H1 (cell line): ENCODE measurements around the gene GOLGA8S. TPM values are rescaled to one million over a fixed set of nuclear protein-coding genes. Genes with fewer than 3 reads are reported as not detected.

Experiments
- CTCF ChIA-PET: fragments of 300-600 bp; sonication (Branson Sonifier 250); formaldehyde crosslinking; loops from one replicate; lab custom pipeline; 2021; ENCODE audit not compliant: partially characterized antibody; lab: Charles Lee
- POLR2A ChIA-PET: fragments of 300-600 bp; sonication (Branson Sonifier 250); formaldehyde crosslinking; loops from one replicate; lab custom pipeline; 2021; ENCODE audit warnings: inconsistent platforms; ENCODE audit not compliant: partially characterized antibody; lab: Charles Lee
- DNase-seq, 2 experiments: peaks; one replicate each; pipeline versions ENCODE4 v3.0.0 to v3.0.0-alpha.2; 2010 to 2022; ENCODE audit warnings: low spot score in 2 of 2, low read depth in 1 of 2, mixed read lengths in 1 of 2
- FAIRE-seq: peaks from 2 replicates; lab custom pipeline; 2011; peaks lifted over from hg19 to GRCh38; lab: Jason Lieb, UNC
- H2AFZ ChIP-seq: 2 replicates; pipeline ENCODE4 v1.8.1; 2012; ENCODE audit warnings: low read length, inconsistent platforms
- H2AK5ac ChIP-seq: 2 replicates; pipeline ENCODE4 v1.6.1; 2013; ENCODE audit warnings: low read depth, low read length
- H2BK120ac ChIP-seq: replicated peaks from 2 replicates; pipeline ENCODE3; 2013; ENCODE audit warnings: low read depth, low read length, inconsistent platforms
- H2BK12ac ChIP-seq: 2 replicates; pipeline ENCODE4 v1.6.1; 2013; ENCODE audit warnings: low read depth, low read length
- H2BK15ac ChIP-seq: 2 replicates; pipeline ENCODE4 v1.6.1; 2013; ENCODE audit warnings: low read length
- H2BK20ac ChIP-seq: 2 replicates; pipeline ENCODE4 v1.6.1; 2013; ENCODE audit warnings: low read length
- H2BK5ac ChIP-seq: 2 replicates; pipeline ENCODE4 v1.6.1; 2013; ENCODE audit warnings: low read depth, low read length
- H3K14ac ChIP-seq: 2 replicates; pipeline ENCODE4 v1.6.1; 2013; ENCODE audit warnings: inconsistent platforms; ENCODE audit not compliant: insufficient read length
- H3K18ac ChIP-seq: 2 replicates; pipeline ENCODE4 v1.6.1; 2013; ENCODE audit warnings: low read length; ENCODE audit errors: extremely low read depth
- H3K23ac ChIP-seq: 2 replicates; pipeline ENCODE4 v1.6.1; 2013; ENCODE audit warnings: inconsistent platforms; ENCODE audit not compliant: insufficient read length
- H3K23me2 ChIP-seq: 2 replicates; pipeline ENCODE4 v1.6.1; 2013; ENCODE audit warnings: low read depth, low read length
- H3K27ac ChIP-seq: 2 replicates; pipeline ENCODE4 v1.6.1; 2011; ENCODE audit warnings: low read depth, low read length, inconsistent platforms
- H3K27me3 ChIP-seq, 4 experiments: replicated peaks in 1 of 4; 1 replicate in 1 of 4; 2 replicates in 3 of 4; pipeline versions ENCODE4 v1.6.1 to v1.8.1; 2011 to 2013; ENCODE audit warnings: low read length in 3 of 4, mild to moderate bottlenecking in 3 of 4, inconsistent platforms in 2 of 4, mixed read lengths in 2 of 4, moderate library complexity in 1 of 4; ENCODE audit not compliant: control insufficient read depth in 3 of 4, insufficient read depth in 3 of 4; ENCODE audit errors: extremely low read depth in 1 of 4
- H3K36me3 ChIP-seq, 4 experiments: 2 replicates each; pipeline versions ENCODE4 v1.6.1 to v1.8.1; 2011 to 2013; ENCODE audit warnings: mild to moderate bottlenecking in 4 of 4, low read length in 3 of 4, moderate library complexity in 2 of 4, control low read depth in 1 of 4, inconsistent platforms in 1 of 4; ENCODE audit not compliant: insufficient read depth in 4 of 4, control insufficient read depth in 2 of 4
- H3K4ac ChIP-seq: replicated peaks from 2 replicates; pipeline ENCODE3; 2013; ENCODE audit warnings: low read length, low read depth, mixed read lengths, inconsistent platforms; ENCODE audit not compliant: insufficient read length
- H3K4me1 ChIP-seq, 4 experiments: replicated peaks in 1 of 4; 1 replicate in 1 of 4; 2 replicates in 3 of 4; pipeline versions ENCODE4 v1.6.1 to v1.8.1; 2011 to 2013; ENCODE audit warnings: low read length in 3 of 4, inconsistent platforms in 2 of 4, mixed read lengths in 1 of 4; ENCODE audit not compliant: insufficient read depth in 4 of 4, control insufficient read depth in 3 of 4
- H3K4me2 ChIP-seq, 2 experiments: 2 replicates each; pipeline versions ENCODE4 v1.6.1 to v1.8.1; 2011 to 2013; ENCODE audit warnings: low read depth in 2 of 2, low read length in 2 of 2, control low read depth in 1 of 2, inconsistent platforms in 1 of 2, mild to moderate bottlenecking in 1 of 2; ENCODE audit not compliant: insufficient read depth in 1 of 2
- H3K4me3 ChIP-seq, 4 experiments: fragments of 200-600, 300-600 bp in 1 of 4; sonication (generic), shearing (Covaris generic), sonication (Bioruptor Twin) in 1 of 4; 2 replicates each; pipeline versions ENCODE4 v1.5.1 to v1.8.1; 2011 to 2016; ENCODE audit warnings: low read length in 4 of 4, low read depth in 3 of 4, control low read depth in 2 of 4, inconsistent platforms in 2 of 4, mild to moderate bottlenecking in 2 of 4, mixed read lengths in 1 of 4, moderate library complexity in 1 of 4; ENCODE audit not compliant: insufficient read depth in 2 of 4; ENCODE audit errors: extremely low read depth in 1 of 4
- H3K56ac ChIP-seq: replicated peaks from 2 replicates; pipeline ENCODE3; 2013; ENCODE audit warnings: low read depth, mild to moderate bottlenecking, mixed read lengths, low read length, inconsistent platforms; ENCODE audit not compliant: insufficient read length
- H3K79me1 ChIP-seq: 2 replicates; pipeline ENCODE4 v1.6.1; 2013; ENCODE audit warnings: low read depth, low read length, control low read depth
- H3K79me2 ChIP-seq, 2 experiments: 2 replicates each; pipeline versions ENCODE4 v1.6.1 to v1.8.1; 2012 to 2013; ENCODE audit warnings: low read length in 2 of 2, mild to moderate bottlenecking in 2 of 2, inconsistent platforms in 1 of 2; ENCODE audit not compliant: insufficient read depth in 2 of 2, control insufficient read depth in 1 of 2
- H3K9ac ChIP-seq, 4 experiments: replicated peaks in 1 of 4; 1 replicate in 1 of 4; 2 replicates in 3 of 4; pipeline versions ENCODE4 v1.6.1 to v1.8.1; 2011 to 2013; ENCODE audit warnings: low read depth in 3 of 4, low read length in 3 of 4, control low read depth in 2 of 4, mild to moderate bottlenecking in 2 of 4, moderate library complexity in 2 of 4, inconsistent platforms in 1 of 4; ENCODE audit errors: extremely low read depth in 1 of 4
- H3K9me3 ChIP-seq, 2 experiments: 2 replicates each; pipeline versions ENCODE4 v1.6.1 to v1.8.1; 2012 to 2013; ENCODE audit warnings: mild to moderate bottlenecking in 2 of 2, moderate library complexity in 2 of 2, control low read depth in 1 of 2, inconsistent platforms in 1 of 2, low read depth in 1 of 2, low read length in 1 of 2, mixed read lengths in 1 of 2; ENCODE audit not compliant: insufficient read depth in 2 of 2
- H4K20me1 ChIP-seq, 2 experiments: replicated peaks in 1 of 2; 2 replicates each; pipeline versions ENCODE3 to v1.8.1; 2011 to 2013; ENCODE audit warnings: inconsistent platforms in 2 of 2, low read length in 2 of 2, mild to moderate bottlenecking in 1 of 2; ENCODE audit not compliant: insufficient read depth in 2 of 2, control insufficient read depth in 1 of 2
- H4K5ac ChIP-seq: 2 replicates; pipeline ENCODE4 v1.6.1; 2013; ENCODE audit warnings: low read length, low read depth, mixed read lengths, inconsistent platforms; ENCODE audit not compliant: insufficient read length
- H4K8ac ChIP-seq: 2 replicates; pipeline ENCODE4 v1.8.0; 2013; ENCODE audit warnings: mild to moderate bottlenecking, moderate library complexity, low read length, inconsistent platforms; ENCODE audit not compliant: insufficient read depth; ENCODE audit errors: extremely low read depth
- H4K91ac ChIP-seq: replicated peaks from 2 replicates; pipeline ENCODE3; 2013; ENCODE audit warnings: low read length, mixed read lengths, inconsistent platforms; ENCODE audit not compliant: insufficient read length
- ASH2L ChIP-seq: fragments of 200-600, 300-600 bp; sonication (generic); IDR thresholded peaks from one replicate; pipeline ENCODE4 v1.7.1; 2017; ENCODE audit warnings: low read length
- BACH1 ChIP-seq: IDR thresholded peaks from 2 replicates; pipeline ENCODE4 v1.6.1; 2012; ENCODE audit warnings: low read length, improper control_type of control experiment
- BRCA1 ChIP-seq: IDR thresholded peaks from 2 replicates; pipeline ENCODE4 v1.6.1; 2012; ENCODE audit warnings: low read depth, low read length, improper control_type of control experiment
- CEBPB ChIP-seq: IDR thresholded peaks from 2 replicates; pipeline ENCODE4 v1.6.1; 2012; ENCODE audit warnings: low read depth, low read length
- KDM4A ChIP-seq: IDR thresholded peaks from one replicate; pipeline ENCODE4 v1.7.1; 2012; ENCODE audit warnings: low read depth, mild to moderate bottlenecking, moderate library complexity, low read length, inconsistent platforms; ENCODE audit not compliant: severe bottlenecking
- MAX ChIP-seq: IDR thresholded peaks from 2 replicates; pipeline ENCODE4 v1.6.1; 2012; ENCODE audit warnings: inconsistent platforms
- NANOG ChIP-seq: IDR thresholded peaks from 2 replicates; pipeline ENCODE4 v1.6.1; 2011; ENCODE audit warnings: low read length, low read depth, mild to moderate bottlenecking, inconsistent platforms; ENCODE audit not compliant: insufficient read depth, poor library complexity, severe bottlenecking
- POLR2A ChIP-seq, 2 experiments: IDR thresholded peaks; 1 replicate in 1 of 2; 2 replicates in 1 of 2; pipeline ENCODE4 v1.6.1; 2011; ENCODE audit warnings: low read depth in 2 of 2, low read length in 2 of 2, mild to moderate bottlenecking in 2 of 2; ENCODE audit errors: control extremely low read depth in 1 of 2
- POLR2AphosphoS5 ChIP-seq: IDR thresholded peaks from 2 replicates; pipeline ENCODE4 v1.6.1; 2011; ENCODE audit warnings: low read depth, low read length
- RAD21 ChIP-seq, 2 experiments: IDR thresholded peaks in 1 of 2; conservative IDR thresholded peaks in 1 of 2; 2 replicates each; pipeline ENCODE4 v1.6.1; 2011; ENCODE audit warnings: low read depth in 2 of 2, low read length in 2 of 2, improper control_type of control experiment in 1 of 2, inconsistent platforms in 1 of 2, mild to moderate bottlenecking in 1 of 2, moderate library complexity in 1 of 2
- RBBP5 ChIP-seq: IDR thresholded peaks from 2 replicates; pipeline ENCODE4 v1.7.1; 2012; ENCODE audit warnings: low read depth, mild to moderate bottlenecking, inconsistent platforms, low read length, moderate library complexity, borderline replicate concordance
- RFX5 ChIP-seq: IDR thresholded peaks from 2 replicates; pipeline ENCODE4 v1.6.1; 2011; ENCODE audit warnings: low read depth, low read length, improper control_type of control experiment, borderline replicate concordance
- TEAD4 ChIP-seq: IDR thresholded peaks from 2 replicates; pipeline ENCODE4 v1.6.1; 2012; ENCODE audit warnings: low read depth, low read length, inconsistent platforms, mixed read lengths
- WGBS, 2 experiments: shearing (Covaris generic) in 1 of 2; methylation state at CpG; one replicate each; pipeline versions ENCODE4 v1.1.6 to v1.1.7; 2013 to 2015; ENCODE audit warnings: low lambda C conversion rate in 2 of 2, mixed read lengths in 2 of 2, inconsistent platforms in 1 of 2, low coverage in 1 of 2, missing lambda C conversion rate in 1 of 2; ENCODE audit not compliant: insufficient replicate concordance in 2 of 2, insufficient coverage in 1 of 2, insufficient read length in 1 of 2; ENCODE audit errors: extremely low coverage in 1 of 2, missing lambda C conversion rate in 1 of 2; 5-methylcytosine and 5-hydroxymethylcytosine counted together
- polyA plus RNA-seq, 7 experiments: library from polyadenylated mRNA; depleted of rRNA in 3 of 7; stranded (reverse) in 5 of 7; unstranded in 2 of 7; fragments of >200 nt in 5 of 7; fragments of 200-250 nt in 2 of 7; gene quantifications; 1 replicate in 5 of 7; 2 replicates in 1 of 7; 4 replicates in 1 of 7; pipeline versions ENCODE4 v1.2.1 to v1.2.3, GENCODE V29; 2011 to 2013; ENCODE audit warnings: missing spikeins in 2 of 7, mixed read lengths in 2 of 7
- total RNA-seq: library from RNA; stranded (reverse); fragmentation: NEBNext Ultra II Directional; extraction: Animal tissue kit (Norgen Biotek cat#: 25700); gene quantifications from 2 replicates; pipeline ENCODE4 v1.2.1, GENCODE V29; 2021

Gene GOLGA8S
- total and polyA plus RNA-seq, 2 of the 8 experiments (the other 6 are each of a cell fraction or from before 2014, with no cell fraction given), result 0.05 to 0.17 TPM

DNA sequence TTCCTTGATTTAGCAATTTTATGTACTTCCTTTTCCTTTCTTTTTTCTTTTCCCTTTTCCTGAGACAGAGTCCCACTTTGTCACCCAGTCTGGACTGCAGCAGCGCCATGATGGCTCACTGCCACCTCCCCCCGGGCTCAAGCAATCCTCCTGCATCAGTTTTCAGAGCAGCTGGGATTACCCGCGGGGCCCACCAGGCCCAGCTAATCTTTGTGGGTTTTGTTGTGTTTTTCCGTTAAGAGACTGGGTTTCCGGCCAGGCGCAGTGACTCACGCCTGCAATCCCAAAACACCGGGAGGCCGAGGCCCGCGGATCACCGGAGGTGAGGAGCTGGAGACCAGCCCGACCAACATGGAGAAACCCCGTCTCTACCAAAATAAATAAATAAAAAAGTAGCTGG is 17.7 kb downstream of the GOLGA8S start:
- no peaks in the 10 kb centered on the region; a peak in 1 of 7 replicates for H3K4me1 ChIP-seq
- TF ChIP-seq BACH1, result no peak
- no peak for TF ChIP-seq RAD21 (IDR thresholded peaks at IDR 0.05 in 1 of 2, conservative IDR thresholded peaks at IDR 0.05 in 1 of 2; ENCODE audit: low read depth in 2 of 2, low read length in 2 of 2)
- TF ChIP-seq MAX, result no peak
- TF ChIP-seq ASH2L, result no peak
- no peak for TF ChIP-seq TEAD4
- no peak for TF ChIP-seq POLR2A (IDR thresholded peaks at IDR 0.05; ENCODE audit: control extremely low read depth in 1 of 2, low read depth in 2 of 2, low read length in 2 of 2)
- no peak for TF ChIP-seq KDM4A
- no peak for TF ChIP-seq BRCA1
- TF ChIP-seq RBBP5, result no peak
- TF ChIP-seq POLR2AphosphoS5, result no peak
- TF ChIP-seq RFX5, result no peak
- no peak for TF ChIP-seq CEBPB
- no peak for TF ChIP-seq NANOG
- no peak overlapping the region for H2BK20ac ChIP-seq
- no peak overlapping the region for H3K56ac ChIP-seq
- H3K79me1 ChIP-seq, result no peaks in the 10 kb centered on the region
- H3K14ac ChIP-seq, result no peak overlapping the region
- FAIRE-seq (no peak), DNase-seq (no peak)
- H3K4me2 ChIP-seq, result no peak overlapping the region
- H2BK5ac ChIP-seq, result no peak overlapping the region
- no peak overlapping the region for H4K91ac ChIP-seq
- no peak overlapping the region for H4K5ac ChIP-seq
- ChIA-PET POLR2A (no interaction called here), CTCF (no interaction called here)
- no peaks in the 10 kb centered on the region for H3K23me2 ChIP-seq
- no peaks in the 10 kb centered on the region for H3K36me3 ChIP-seq
- WGBS, 2 experiments, result 91% methylated on average over 15 of the region's 15 CpGs; no CpG with 5 or more reads in 1 of the 2 experiments
- no peak overlapping the region for H3K18ac ChIP-seq
- H3K4ac ChIP-seq, result no peak overlapping the region
- H2BK15ac ChIP-seq, result no peak overlapping the region
- no peak overlapping the region for H2AFZ ChIP-seq
- H3K79me2 ChIP-seq, result no peaks in the 10 kb centered on the region
- H2AK5ac ChIP-seq, result no peak overlapping the region
- no peak overlapping the region for H3K23ac ChIP-seq
- H4K8ac ChIP-seq, result no peak overlapping the region
- H3K9ac ChIP-seq, result no peak overlapping the region
- H3K27ac ChIP-seq, result no peak overlapping the region
- no peak overlapping the region for H2BK12ac ChIP-seq
- no peak overlapping the region for H3K4me3 ChIP-seq
- H3K9me3 ChIP-seq, result peaks cover 0 to 21% of the 10 kb centered on the region in 2 experiments; a peak in 1 of 4 replicates
- H4K20me1 ChIP-seq, result no peaks in the 10 kb centered on the region
- no peak overlapping the region for H2BK120ac ChIP-seq
- H3K27me3 ChIP-seq, result no peaks in the 10 kb centered on the region
